Liver (tissue), 9 donors: Measurements from ENCODE around the gene SMPDL3A. TPM values are rescaled to one million over a fixed set of nuclear protein-coding genes. Genes with fewer than 3 reads are reported as not detected.

Source experiments
- DNase-seq: peaks from one replicate; pipeline ENCODE4 v3.0.0-alpha.2; 2017; ENCODE audit warnings: low spot score
- H3K27ac ChIP-seq, 2 donors: one replicate each; pipeline ENCODE4 v1.7.0; 2013; ENCODE audit warnings: inconsistent platforms in 2 of 2, low read length in 2 of 2, control low read depth in 1 of 2, low read depth in 1 of 2, mild to moderate bottlenecking in 1 of 2
- H3K27me3 ChIP-seq, 4 donors: one replicate each; pipeline versions ENCODE4 v1.6.1 to v1.7.0; 2013; ENCODE audit warnings: low read length in 3 of 4, inconsistent platforms in 1 of 4, mild to moderate bottlenecking in 1 of 4, moderate library complexity in 1 of 4; ENCODE audit not compliant: control insufficient read depth in 4 of 4, insufficient read depth in 4 of 4
- H3K36me3 ChIP-seq, 4 donors: one replicate each; pipeline versions ENCODE4 v1.6.1 to v1.7.0; 2013; ENCODE audit warnings: low read length in 3 of 4, mild to moderate bottlenecking in 3 of 4, low read depth in 1 of 4, moderate library complexity in 1 of 4; ENCODE audit not compliant: control insufficient read depth in 4 of 4, insufficient read depth in 3 of 4
- H3K4me1 ChIP-seq, 4 donors: one replicate each; pipeline versions ENCODE4 v1.6.1 to v1.7.0; 2013; ENCODE audit warnings: low read length in 3 of 4, mild to moderate bottlenecking in 3 of 4, moderate library complexity in 1 of 4; ENCODE audit not compliant: control insufficient read depth in 4 of 4, insufficient read depth in 4 of 4
- H3K4me3 ChIP-seq, 3 donors: one replicate each; pipeline versions ENCODE4 v1.6.1 to v1.7.0; 2013; ENCODE audit warnings: low read length in 3 of 3, control low read depth in 1 of 3, low read depth in 1 of 3, mild to moderate bottlenecking in 1 of 3
- H3K9ac ChIP-seq, 2 donors: one replicate each; pipeline ENCODE4 v1.7.0; 2013; ENCODE audit warnings: low read length in 2 of 2, mild to moderate bottlenecking in 2 of 2, moderate library complexity in 2 of 2, control low read depth in 1 of 2, low read depth in 1 of 2
- H3K9me3 ChIP-seq, 4 donors: one replicate each; pipeline versions ENCODE4 v1.6.1 to v1.7.0; 2013; ENCODE audit warnings: low read length in 3 of 4; ENCODE audit not compliant: control insufficient read depth in 4 of 4
- CTCF ChIP-seq: fragments of 150-350 bp; IDR thresholded peaks from 2 replicates; pipeline ENCODE4 v1.5.1; 2017; ENCODE audit warnings: improper control_type of control experiment, low read depth, low read length; ENCODE audit not compliant: missing input control
- EGR1 ChIP-seq, 2 donors: IDR thresholded peaks; 2 replicates each; pipeline ENCODE4 v1.6.1; 2016 to 2018; ENCODE audit warnings: antibody characterized with exemption in 2 of 2, low read depth in 2 of 2
- FOXA2 ChIP-seq: IDR thresholded peaks from 2 replicates; pipeline ENCODE4 v1.6.1; 2016; ENCODE audit warnings: antibody characterized with exemption
- GABPA ChIP-seq, 2 donors: IDR thresholded peaks in 1 of 2; conservative IDR thresholded peaks in 1 of 2; 2 replicates each; pipeline ENCODE4 v1.6.1; 2016; ENCODE audit warnings: antibody characterized with exemption in 2 of 2, mild to moderate bottlenecking in 1 of 2, moderate library complexity in 1 of 2
- HNF4A ChIP-seq, 2 donors: conservative IDR thresholded peaks; 2 replicates each; pipeline ENCODE4 v1.6.1; 2016; ENCODE audit warnings: antibody characterized with exemption in 2 of 2, mild to moderate bottlenecking in 2 of 2
- JUND ChIP-seq, 2 donors: IDR thresholded peaks; 2 replicates each; pipeline ENCODE4 v1.6.1; 2016; ENCODE audit warnings: antibody characterized with exemption in 2 of 2
- MAX ChIP-seq: IDR thresholded peaks from 2 replicates; pipeline ENCODE4 v1.6.1; 2016; ENCODE audit warnings: antibody characterized with exemption
- NR2F2 ChIP-seq: IDR thresholded peaks from 2 replicates; pipeline ENCODE4 v1.6.1; 2016; ENCODE audit warnings: antibody characterized with exemption
- REST ChIP-seq: IDR thresholded peaks from 2 replicates; pipeline ENCODE4 v1.6.1; 2016; ENCODE audit warnings: antibody characterized with exemption, mild to moderate bottlenecking
- RXRA ChIP-seq, 2 donors: IDR thresholded peaks; 2 replicates each; pipeline ENCODE4 v1.6.1; 2017 to 2018; ENCODE audit warnings: antibody characterized with exemption in 2 of 2, mild to moderate bottlenecking in 1 of 2
- SP1 ChIP-seq: IDR thresholded peaks from 2 replicates; pipeline ENCODE4 v1.6.1; 2018; ENCODE audit warnings: antibody characterized with exemption, mild to moderate bottlenecking
- TAF1 ChIP-seq: conservative IDR thresholded peaks from 2 replicates; pipeline ENCODE4 v1.6.1; 2016; ENCODE audit warnings: antibody characterized with exemption, mild to moderate bottlenecking
- YY1 ChIP-seq: IDR thresholded peaks from 2 replicates; pipeline ENCODE4 v1.6.1; 2016; ENCODE audit warnings: antibody characterized with exemption, mild to moderate bottlenecking
- WGBS: extraction: QIAGEN DNeasy Blood & Tissue Kit; methylation state at CpG from one replicate; pipeline ENCODE4 v1.1.7; 2013; 5-methylcytosine and 5-hydroxymethylcytosine counted together
- polyA plus RNA-seq, 2 donors: library from polyadenylated mRNA; stranded (reverse) in 1 of 2; unstranded in 1 of 2; fragments of 200-250 nt in 1 of 2; fragments of >200 nt in 1 of 2; fragmentation: Nextera tagmentation in 1 of 2; extraction: Ambion mirVana in 1 of 2; gene quantifications; one replicate each; pipeline versions ENCODE4 v1.2.1 to v1.2.3, GENCODE V29; 2013 to 2015
- total RNA-seq, 2 donors: library from RNA; depleted of rRNA; stranded (reverse); fragments of >200 nt; gene quantifications; one replicate each; pipeline ENCODE4 v1.2.3, GENCODE V29; 2014
- donor health status: healthy.
- donor health status: healthy.
- donor health status: healthy.
- donor health status: healthy.
- donor health status: healthy.

The SMPDL3A gene
- total and polyA plus RNA-seq, 4 donors = 17.3 to 61.4 (median 32.3) TPM

- H3K27me3 ChIP-seq = no peaks in the 10 kb centered on the region
- peak overlapping the region in 2 of 3 donors; percentile 80 to 86 for H3K4me3 ChIP-seq
- H3K9me3 ChIP-seq = no peaks in the 10 kb centered on the region
- no peaks in the 10 kb centered on the region for H3K36me3 ChIP-seq
- peaks cover 3 to 36% (median 22%) of the 10 kb centered on the region in 4 donors for H3K4me1 ChIP-seq
- H3K27ac ChIP-seq = peak overlapping the region in 1 of 2 donors; percentile 96
- DNase-seq = no peak
- no peak for TF ChIP-seq GABPA (IDR thresholded peaks at IDR 0.05 in 1 of 2, conservative IDR thresholded peaks at IDR 0.05 in 1 of 2)
- no peak for TF ChIP-seq SP1
- no peak for TF ChIP-seq NR2F2
- 67% methylated on average over 6 of the region's 6 CpGs for WGBS
- H3K9ac ChIP-seq = no peak overlapping the region
These were observed 850 bp upstream of the SMPDL3A start for GRCh38 chr6:122788208-122788607.

GRCh38 chr6:122788663-122789181 is 336 bp upstream of the SMPDL3A start:
- no peaks in the 10 kb centered on the region for H3K27me3 ChIP-seq
- H3K4me3 ChIP-seq = peak overlapping the region; percentile 80 to 86 (median 86)
- peak overlapping the region; percentile 96 for H3K27ac ChIP-seq
- no peaks in the 10 kb centered on the region for H3K9me3 ChIP-seq
- no peaks in the 10 kb centered on the region for H3K36me3 ChIP-seq
- H3K4me1 ChIP-seq = peaks cover 3 to 41% (median 22%) of the 10 kb centered on the region in 4 donors
- no peak for DNase-seq
- TF ChIP-seq CTCF = no peak
- TF ChIP-seq MAX = no peak
- TF ChIP-seq HNF4A (conservative IDR thresholded peaks at IDR 0.05) = peak; percentile 46 to 48
- peak; percentile 28 for TF ChIP-seq NR2F2
- no peak for TF ChIP-seq REST
- TF ChIP-seq YY1 = no peak
- no peak for TF ChIP-seq EGR1 (IDR thresholded peaks at IDR 0.05; ENCODE audit: low read depth in 2 of 2)
- peak; percentile 27 for TF ChIP-seq SP1
- TF ChIP-seq TAF1 = no peak
- no peak for TF ChIP-seq GABPA (IDR thresholded peaks at IDR 0.05 in 1 of 2, conservative IDR thresholded peaks at IDR 0.05 in 1 of 2)
- TF ChIP-seq JUND (IDR thresholded peaks at IDR 0.05) = peak; percentile 7 to 40
- TF ChIP-seq RXRA (IDR thresholded peaks at IDR 0.05) = peak; percentile 36 to 50
- TF ChIP-seq FOXA2 = no peak
- H3K9ac ChIP-seq = peak overlapping the region; percentile 76 to 89
- WGBS = 9% methylated on average over 10 of the region's 10 CpGs
